CD8-positive, alpha-beta memory T cell (primary cell): ENCODE data around the gene RHOB. TPM values are rescaled to one million over a fixed set of nuclear protein-coding genes. Genes with fewer than 3 reads are reported as not detected.

ENCODE experiments used
- CTCF ChIA-PET: fragments of 350-600 bp; sonication (Branson Sonifier 250); formaldehyde crosslinking; loops from one replicate; lab custom pipeline; 2021; ENCODE audit warnings: antibody characterized with exemption; lab: Charles Lee
- POLR2A ChIA-PET: fragments of 350-600 bp; sonication (Branson Sonifier 250); formaldehyde crosslinking; loops from one replicate; lab custom pipeline; 2021; ENCODE audit warnings: antibody characterized with exemption; lab: Charles Lee
- DNase-seq, 5 donors: peaks; one replicate each; pipeline versions ENCODE4 v3.0.0 to v3.0.0-alpha.2; 2020 to 2022; ENCODE audit warnings: mixed read lengths in 1 of 5
- H3K27ac ChIP-seq: one replicate; pipeline ENCODE4 v1.7.0; 2013; ENCODE audit warnings: low read depth, mild to moderate bottlenecking, low read length, moderate library complexity
- H3K27me3 ChIP-seq: 2 replicates; pipeline ENCODE4 v1.7.0; 2013; ENCODE audit warnings: low read length, mild to moderate bottlenecking; ENCODE audit not compliant: insufficient read depth, poor library complexity, severe bottlenecking
- H3K36me3 ChIP-seq: 2 replicates; pipeline ENCODE4 v1.7.0; 2013; ENCODE audit warnings: mild to moderate bottlenecking, low read length, moderate library complexity; ENCODE audit not compliant: insufficient read depth
- H3K4me1 ChIP-seq: 2 replicates; pipeline ENCODE4 v1.7.0; 2013; ENCODE audit warnings: mild to moderate bottlenecking, low read length, moderate library complexity; ENCODE audit not compliant: insufficient read depth
- H3K4me3 ChIP-seq: 2 replicates; pipeline ENCODE4 v1.7.0; 2013; ENCODE audit warnings: mild to moderate bottlenecking, low read length
- H3K9me3 ChIP-seq: 2 replicates; pipeline ENCODE4 v1.7.0; 2013; ENCODE audit warnings: mild to moderate bottlenecking, low read length
- H3K27ac Mint-ChIP-seq, 8 donors: one replicate each; pipeline ENCODE4 v1.8.0; 2020 to 2021; ENCODE audit warnings: mixed read lengths in 8 of 8, mild to moderate bottlenecking in 6 of 8, inconsistent platforms in 3 of 8, moderate library complexity in 3 of 8
- H3K27me3 Mint-ChIP-seq, 2 donors: one replicate each; pipeline ENCODE4 v1.8.0; 2020 to 2021; ENCODE audit warnings: mixed read lengths in 2 of 2, mild to moderate bottlenecking in 1 of 2, moderate library complexity in 1 of 2
- H3K36me3 Mint-ChIP-seq, 3 donors: one replicate each; pipeline ENCODE4 v1.8.0; 2020 to 2021; ENCODE audit warnings: mixed read lengths in 3 of 3, inconsistent platforms in 1 of 3, mild to moderate bottlenecking in 1 of 3
- H3K4me1 Mint-ChIP-seq, 3 donors: one replicate each; pipeline ENCODE4 v1.8.0; 2020 to 2021; ENCODE audit warnings: mixed read lengths in 3 of 3, inconsistent platforms in 1 of 3, mild to moderate bottlenecking in 1 of 3
- H3K4me3 Mint-ChIP-seq, 7 donors: one replicate each; pipeline ENCODE4 v1.8.0; 2020 to 2021; ENCODE audit warnings: mixed read lengths in 7 of 7, mild to moderate bottlenecking in 6 of 7, moderate library complexity in 4 of 7, inconsistent platforms in 2 of 7
- H3K9me3 Mint-ChIP-seq, 5 donors: one replicate each; pipeline ENCODE4 v1.8.0; 2020 to 2022; ENCODE audit warnings: mixed read lengths in 5 of 5, mild to moderate bottlenecking in 3 of 5, moderate library complexity in 2 of 5, inconsistent platforms in 1 of 5
- polyA plus RNA-seq: library from polyadenylated mRNA; unstranded; fragments of 300-500 nt; fragmentation: Illumina TruSeq; gene quantifications from one replicate; pipeline ENCODE4 v1.2.3, GENCODE V29; 2021
- total RNA-seq, 2 experiments: library from RNA; stranded (reverse); gene quantifications; one replicate each; pipeline ENCODE4 v1.2.3, GENCODE V29; 2021

The RHOB gene
- total and polyA plus RNA-seq, 3 experiments from 2014 or later = 3.4 to 27.4 (median 27.4) TPM

GRCh38 chr2:20485612-20486388 is 38.9 kb downstream of the RHOB start:
- Mint-ChIP-seq H3K9me3 (no peaks in the 10 kb centered on the region), H3K4me1 (no peaks in the 10 kb centered on the region), H3K27ac (no peak overlapping the region), H3K27me3 (peaks cover 2 to 3% of the 10 kb centered on the region in 2 donors), H3K36me3 (no peaks in the 10 kb centered on the region), H3K4me3 (no peak overlapping the region)
- ChIA-PET CTCF (interaction anchor here (0.6 to 1.1 kb wide), 2 partner anchors 9 to 26 kb away, joined by 3 read pairs; no protein-coding TSS in a partner anchor), POLR2A (no interaction called here)
- Histone ChIP-seq H3K27ac (no peak overlapping the region), H3K36me3 (no peaks in the 10 kb centered on the region), H3K4me1 (no peaks in the 10 kb centered on the region), H3K27me3 (no peaks in the 10 kb centered on the region), H3K4me3 (no peak overlapping the region), H3K9me3 (no peaks in the 10 kb centered on the region)
- no peak for DNase-seq

- H3K4me3 ChIP-seq = no peak overlapping the region
- no peaks in the 10 kb centered on the region for H3K36me3 Mint-ChIP-seq
- peaks cover 2 to 5% of the 10 kb centered on the region in 2 donors for H3K27me3 Mint-ChIP-seq
- CTCF ChIA-PET = no interaction called here
- H3K4me1 ChIP-seq = no peaks in the 10 kb centered on the region
- no peak overlapping the region for H3K4me3 Mint-ChIP-seq
- H3K27ac ChIP-seq = no peak overlapping the region
- POLR2A ChIA-PET = no interaction called here
- no peaks in the 10 kb centered on the region for H3K36me3 ChIP-seq
- H3K9me3 Mint-ChIP-seq = no peaks in the 10 kb centered on the region
- H3K9me3 ChIP-seq = no peaks in the 10 kb centered on the region
- no peak for DNase-seq
- no peak overlapping the region for H3K27ac Mint-ChIP-seq
- no peaks in the 10 kb centered on the region for H3K27me3 ChIP-seq
- H3K4me1 Mint-ChIP-seq = no peaks in the 10 kb centered on the region
Measured at GRCh38 chr2:20486571-20486970, 39.7 kb downstream of the RHOB start.

- H3K4me1 Mint-ChIP-seq = no peaks in the 10 kb centered on the region
- H3K4me3 Mint-ChIP-seq = no peak overlapping the region
- CTCF ChIA-PET = no interaction called here
- Histone ChIP-seq H3K4me3 (no peak overlapping the region), H3K4me1 (no peaks in the 10 kb centered on the region), H3K36me3 (no peaks in the 10 kb centered on the region), H3K9me3 (no peaks in the 10 kb centered on the region), H3K27ac (no peak overlapping the region), H3K27me3 (no peaks in the 10 kb centered on the region)
- DNase-seq = no peak
- H3K27ac Mint-ChIP-seq = no peak overlapping the region
- POLR2A ChIA-PET = no interaction called here
- peaks cover 5 to 8% of the 10 kb centered on the region in 2 donors for H3K27me3 Mint-ChIP-seq
- H3K9me3 Mint-ChIP-seq = no peaks in the 10 kb centered on the region
- no peaks in the 10 kb centered on the region for H3K36me3 Mint-ChIP-seq
Measured at GRCh38 chr2:20487030-20487391, 40.1 kb downstream of the RHOB start.

- Histone ChIP-seq H3K4me1 (no peaks in the 10 kb centered on the region), H3K27me3 (no peaks in the 10 kb centered on the region), H3K36me3 (no peaks in the 10 kb centered on the region), H3K27ac (no peak overlapping the region), H3K4me3 (no peak overlapping the region), H3K9me3 (no peaks in the 10 kb centered on the region)
- Mint-ChIP-seq H3K36me3 (no peaks in the 10 kb centered on the region), H3K9me3 (no peaks in the 10 kb centered on the region), H3K4me1 (no peaks in the 10 kb centered on the region), H3K27ac (no peak overlapping the region), H3K27me3 (peaks cover 5 to 8% of the 10 kb centered on the region in 2 donors), H3K4me3 (no peak overlapping the region)
- no peak for DNase-seq
- CTCF ChIA-PET = no interaction called here
- POLR2A ChIA-PET = no interaction called here
Measured at GRCh38 chr2:20487392-20488174, 40.7 kb downstream of the RHOB start.

- H3K27me3 Mint-ChIP-seq = peaks cover 5 to 6% of the 10 kb centered on the region in 2 donors
- no peaks in the 10 kb centered on the region for H3K36me3 Mint-ChIP-seq
- H3K27me3 ChIP-seq = no peaks in the 10 kb centered on the region
- H3K9me3 Mint-ChIP-seq = no peaks in the 10 kb centered on the region
- H3K9me3 ChIP-seq = no peaks in the 10 kb centered on the region
- no peak overlapping the region for H3K4me3 Mint-ChIP-seq
- H3K4me1 ChIP-seq = no peaks in the 10 kb centered on the region
- DNase-seq = no peak
- POLR2A ChIA-PET = no interaction called here
- H3K4me3 ChIP-seq = no peak overlapping the region
- H3K27ac ChIP-seq = no peak overlapping the region
- no peaks in the 10 kb centered on the region for H3K36me3 ChIP-seq
- CTCF ChIA-PET = interaction anchor here (1.5 kb wide), 1 partner anchor 12 kb away, joined by 4 read pairs; no protein-coding TSS in a partner anchor
- H3K4me1 Mint-ChIP-seq = no peaks in the 10 kb centered on the region
- H3K27ac Mint-ChIP-seq = no peak overlapping the region
Measured at GRCh38 chr2:20488201-20488641, 41.3 kb downstream of the RHOB start.

GRCh38 chr2:20488782-20489181 is 41.9 kb downstream of the RHOB start:
- no peaks in the 10 kb centered on the region for H3K27me3 ChIP-seq
- no peak overlapping the region for H3K27ac ChIP-seq
- H3K4me1 Mint-ChIP-seq = no peaks in the 10 kb centered on the region
- no peak overlapping the region for H3K4me3 Mint-ChIP-seq
- H3K36me3 Mint-ChIP-seq = no peaks in the 10 kb centered on the region
- H3K9me3 ChIP-seq = no peaks in the 10 kb centered on the region
- H3K27me3 Mint-ChIP-seq = peaks cover 5 to 6% of the 10 kb centered on the region in 2 donors
- CTCF ChIA-PET = interaction anchor here (1.5 kb wide), 1 partner anchor 12 kb away, joined by 4 read pairs; no protein-coding TSS in a partner anchor
- no peak overlapping the region for H3K4me3 ChIP-seq
- no peaks in the 10 kb centered on the region for H3K9me3 Mint-ChIP-seq
- DNase-seq = no peak
- no peak overlapping the region for H3K27ac Mint-ChIP-seq
- POLR2A ChIA-PET = no interaction called here
- H3K36me3 ChIP-seq = no peaks in the 10 kb centered on the region
- no peaks in the 10 kb centered on the region for H3K4me1 ChIP-seq

GRCh38 chr2:20490300-20491181 is 43.7 kb downstream of the RHOB start:
- H3K36me3 ChIP-seq = no peaks in the 10 kb centered on the region
- H3K4me3 ChIP-seq = no peak overlapping the region
- Mint-ChIP-seq H3K4me3 (no peak overlapping the region), H3K4me1 (no peaks in the 10 kb centered on the region), H3K27ac (no peak overlapping the region), H3K27me3 (peaks cover 5 to 6% of the 10 kb centered on the region in 2 donors), H3K36me3 (no peaks in the 10 kb centered on the region), H3K9me3 (no peaks in the 10 kb centered on the region)
- ChIA-PET CTCF (no interaction called here), POLR2A (no interaction called here)
- no peaks in the 10 kb centered on the region for H3K4me1 ChIP-seq
- DNase-seq = no peak
- no peak overlapping the region for H3K27ac ChIP-seq
- H3K9me3 ChIP-seq = no peaks in the 10 kb centered on the region
- no peaks in the 10 kb centered on the region for H3K27me3 ChIP-seq
